ENCODE results near the gene ASIP. TPM values are rescaled to one million over a fixed set of nuclear protein-coding genes. Genes with fewer than 3 reads are reported as not detected.

Gene ASIP
- total and polyA plus RNA-seq, 2 of the 4 experiments (the other 2 are of a cell fraction): not detected

DNA sequence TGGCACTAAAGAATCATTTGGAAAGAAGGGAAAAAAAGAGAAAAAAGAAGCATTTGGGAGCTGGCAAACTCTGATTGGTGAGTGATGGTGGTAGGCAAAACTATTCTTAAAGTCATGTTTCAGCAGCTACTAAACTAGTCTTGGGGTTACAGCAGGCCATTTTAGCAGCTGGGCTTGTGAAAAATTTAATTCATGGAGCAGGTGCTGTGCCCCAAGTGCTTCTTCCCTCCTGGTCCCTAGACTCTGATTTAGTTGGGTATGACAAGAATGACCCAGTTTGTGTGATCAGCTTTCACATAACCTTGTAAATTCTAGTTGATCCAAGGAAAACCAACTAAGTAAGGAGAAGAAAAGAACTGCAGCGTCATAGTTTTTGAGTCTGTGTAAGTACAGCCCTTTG is 1.1 kb upstream of the ASIP start:
- H3K18ac ChIP-seq (ENCODE audit: low read depth, low read length): no peak overlapping the region
- ChIA-PET POLR2A (ENCODE audit: unreplicated experiment) (no interaction called here), CTCF (no interaction called here)
- no CpG with 5 or more reads among the region's 1 CpG for WGBS, 2 experiments (ENCODE audit: extremely low coverage in 2 of 2, insufficient read length in 1 of 2)
- no peak overlapping the region for H3K23ac ChIP-seq (ENCODE audit: low read depth, low read length)
- TF ChIP-seq FOS (IDR thresholded peaks at IDR 0.05; ENCODE audit: low read depth, low read length): no peak
- TF ChIP-seq SMC3 (IDR thresholded peaks at IDR 0.05; ENCODE audit: low read depth, low read length): no peak
- TF ChIP-seq MXI1 (IDR thresholded peaks at IDR 0.05; ENCODE audit: borderline replicate concordance, low read depth, low read length): no peak
- TF ChIP-seq, protein P1, sequence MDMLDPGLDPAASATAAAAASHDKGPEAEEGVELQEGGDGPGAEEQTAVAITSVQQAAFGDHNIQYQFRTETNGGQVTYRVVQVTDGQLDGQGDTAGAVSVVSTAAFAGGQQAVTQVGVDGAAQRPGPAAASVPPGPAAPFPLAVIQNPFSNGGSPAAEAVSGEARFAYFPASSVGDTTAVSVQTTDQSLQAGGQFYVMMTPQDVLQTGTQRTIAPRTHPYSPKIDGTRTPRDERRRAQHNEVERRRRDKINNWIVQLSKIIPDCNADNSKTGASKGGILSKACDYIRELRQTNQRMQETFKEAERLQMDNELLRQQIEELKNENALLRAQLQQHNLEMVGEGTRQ (IDR thresholded peaks at IDR 0.05; ENCODE audit: low read depth, low read length): no peak
- no peak for TF ChIP-seq BHLHE40 (IDR thresholded peaks at IDR 0.05; ENCODE audit: low read depth, low read length)
- no peak for TF ChIP-seq MAFK (IDR thresholded peaks at IDR 0.05; ENCODE audit: low read depth, low read length)
- TF ChIP-seq CEBPB (IDR thresholded peaks at IDR 0.05; ENCODE audit: low read depth, low read length): no peak
- TF ChIP-seq ELK1 (IDR thresholded peaks at IDR 0.05; ENCODE audit: borderline replicate concordance, low read depth, low read length): no peak
- no peak for TF ChIP-seq RCOR1 (IDR thresholded peaks at IDR 0.05; ENCODE audit: insufficient replicate concordance, low read length)
- TF ChIP-seq, protein P2, sequence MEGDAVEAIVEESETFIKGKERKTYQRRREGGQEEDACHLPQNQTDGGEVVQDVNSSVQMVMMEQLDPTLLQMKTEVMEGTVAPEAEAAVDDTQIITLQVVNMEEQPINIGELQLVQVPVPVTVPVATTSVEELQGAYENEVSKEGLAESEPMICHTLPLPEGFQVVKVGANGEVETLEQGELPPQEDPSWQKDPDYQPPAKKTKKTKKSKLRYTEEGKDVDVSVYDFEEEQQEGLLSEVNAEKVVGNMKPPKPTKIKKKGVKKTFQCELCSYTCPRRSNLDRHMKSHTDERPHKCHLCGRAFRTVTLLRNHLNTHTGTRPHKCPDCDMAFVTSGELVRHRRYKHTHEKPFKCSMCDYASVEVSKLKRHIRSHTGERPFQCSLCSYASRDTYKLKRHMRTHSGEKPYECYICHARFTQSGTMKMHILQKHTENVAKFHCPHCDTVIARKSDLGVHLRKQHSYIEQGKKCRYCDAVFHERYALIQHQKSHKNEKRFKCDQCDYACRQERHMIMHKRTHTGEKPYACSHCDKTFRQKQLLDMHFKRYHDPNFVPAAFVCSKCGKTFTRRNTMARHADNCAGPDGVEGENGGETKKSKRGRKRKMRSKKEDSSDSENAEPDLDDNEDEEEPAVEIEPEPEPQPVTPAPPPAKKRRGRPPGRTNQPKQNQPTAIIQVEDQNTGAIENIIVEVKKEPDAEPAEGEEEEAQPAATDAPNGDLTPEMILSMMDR (conservative IDR thresholded peaks at IDR 0.05; ENCODE audit: low read depth, low read length): no peak
- TF ChIP-seq POLR2A (IDR thresholded peaks at IDR 0.05; ENCODE audit: low read depth, low read length): no peak
- TF ChIP-seq CHD1 (IDR thresholded peaks at IDR 0.05; ENCODE audit: low read depth, low read length): no peak
- no peak for TF ChIP-seq RAD21 (IDR thresholded peaks at IDR 0.05; ENCODE audit: low read length)
- no peak for TF ChIP-seq MAZ (IDR thresholded peaks at IDR 0.05; ENCODE audit: borderline replicate concordance, low read depth, low read length)
- no peak for TF ChIP-seq NFE2L2 (IDR thresholded peaks at IDR 0.05; ENCODE audit: low read depth, low read length)
- TF ChIP-seq RFX5 (IDR thresholded peaks at IDR 0.05; ENCODE audit: low read depth, low read length): no peak
- no peak overlapping the region for H3K14ac ChIP-seq (replicated peaks; ENCODE audit: low read depth, low read length)
- H3K79me1 ChIP-seq (ENCODE audit: low read depth in 1 of 2, low read length in 2 of 2): no peaks in the 10 kb centered on the region
- no peak overlapping the region for H4K8ac ChIP-seq (ENCODE audit: low read depth in 2 of 2, low read length in 2 of 2)
- intact Hi-C loops (cut with micrococcal nuclease): no loop called here
- H3K4me3 ChIP-seq (ENCODE audit: insufficient read depth, low read depth, low read length): no peak overlapping the region
- dilution Hi-C loops (cut with HindIII; ENCODE audit: low sequenced_read_pairs, unreplicated experiment): no loop called here
- H2AFZ ChIP-seq (replicated peaks; ENCODE audit: low read length, poor library complexity): no peak overlapping the region
- no peak overlapping the region for H2BK15ac ChIP-seq (ENCODE audit: low read depth, low read length)
- no peak overlapping the region for H2AK9ac ChIP-seq (replicated peaks; ENCODE audit: low read depth, low read length, poor library complexity)
- H3K56ac ChIP-seq (ENCODE audit: extremely low read depth, insufficient read depth, low read length): no peak overlapping the region
- no peak overlapping the region for H4K5ac ChIP-seq (ENCODE audit: low read depth, low read length)
- ATAC-seq (ENCODE audit: low read depth) (no peak), DNase-seq (no peak)
- H4K91ac ChIP-seq (ENCODE audit: insufficient read depth, low read depth, low read length): no peak overlapping the region
- H2AK5ac ChIP-seq (ENCODE audit: low read depth, low read length): no peak overlapping the region
- H3K27me3 ChIP-seq (ENCODE audit: control insufficient read depth, insufficient read depth, low read length): peaks cover 28% of the 10 kb centered on the region
- H3K9me3 ChIP-seq (ENCODE audit: control insufficient read depth, insufficient read depth, low read length): peaks cover 4% of the 10 kb centered on the region
- H3K27ac ChIP-seq (ENCODE audit: insufficient read depth, low read length): no peak overlapping the region
- no peak overlapping the region for H3K4me2 ChIP-seq (ENCODE audit: low read depth, low read length)
- BruUV-seq (replicated peaks): no TSS peak
- H3K36me3 ChIP-seq (ENCODE audit: control insufficient read depth, insufficient read depth, low read length): no peaks in the 10 kb centered on the region
- no peak overlapping the region for H2BK20ac ChIP-seq (ENCODE audit: low read depth, low read length)
- H2BK5ac ChIP-seq (ENCODE audit: low read depth, low read length, poor library complexity, severe bottlenecking): no peak overlapping the region
- no peak overlapping the region for H3K9ac ChIP-seq (ENCODE audit: low read depth, low read length)
- no peaks in the 10 kb centered on the region for H3K4me1 ChIP-seq (ENCODE audit: control insufficient read depth, insufficient read depth, low read length)
- no peak overlapping the region for H2BK120ac ChIP-seq (ENCODE audit: low read depth, low read length)
- in situ Hi-C loops (cut with MboI; ENCODE audit: low sequenced_read_pairs): no loop called here
- no peaks in the 10 kb centered on the region for H3K9me1 ChIP-seq (ENCODE audit: insufficient read depth, low read length)
- no peak overlapping the region for H3K4ac ChIP-seq (ENCODE audit: low read depth, low read length)
- no peaks in the 10 kb centered on the region for H4K20me1 ChIP-seq (ENCODE audit: insufficient read depth, low read length)
